Stimulated activated CD4-positive, alpha-beta T cell treated with anti-CD3 and anti-CD28 coated beads, Interleukin-4, amount 100 ng/mL, for 4 hours (primary cell): ENCODE data around the gene UBQLN4.

ENCODE experiments used
- DNase-seq, 2 experiments: peaks; one replicate each; pipeline ENCODE4 v3.0.0-alpha.2; 2020

The UBQLN4 gene

DNA sequence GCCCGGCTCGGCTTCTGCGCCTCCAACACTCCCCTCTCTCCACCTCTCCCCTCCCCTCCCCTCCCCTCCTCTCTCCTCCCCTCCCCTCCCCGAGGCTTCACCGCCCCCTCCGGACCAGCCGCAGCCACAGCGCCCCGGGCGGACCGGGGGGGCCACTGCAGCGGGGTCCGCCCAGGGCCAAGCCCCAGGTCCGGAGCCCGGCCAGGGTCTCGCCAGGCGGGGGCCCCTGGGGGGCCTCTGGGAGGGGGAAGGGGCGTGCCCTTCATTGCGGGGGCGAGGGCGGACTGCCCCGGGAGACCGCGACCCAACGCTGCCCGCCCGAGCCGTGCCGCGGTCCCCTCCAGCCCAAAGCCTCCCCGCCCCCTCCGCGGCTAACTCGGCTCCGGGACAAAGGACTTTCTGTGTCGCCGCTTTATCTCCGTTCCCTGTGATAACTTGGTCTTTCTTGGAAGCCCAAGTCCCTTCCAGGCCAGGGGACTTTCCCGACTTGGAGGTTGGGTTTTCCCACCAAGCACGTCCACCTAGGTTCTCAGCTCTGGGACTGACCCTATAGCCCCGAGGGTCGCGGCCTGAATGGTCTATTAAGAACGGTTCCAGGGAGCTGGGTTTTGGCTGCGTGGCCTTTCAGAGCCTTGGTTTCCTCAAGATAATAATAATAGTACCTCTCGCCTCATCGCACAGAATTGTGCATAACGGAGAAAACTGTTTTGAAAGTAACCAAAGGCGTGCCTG lies at the start of gene UBQLN4:
Gene UBQLN4, minus strand, starts transcription at position 31 of the 732 bp plus-strand sequence. CDS start 97 bp downstream, outside the sequence.
- peak; percentile 84 to 85 for DNase-seq

DNA sequence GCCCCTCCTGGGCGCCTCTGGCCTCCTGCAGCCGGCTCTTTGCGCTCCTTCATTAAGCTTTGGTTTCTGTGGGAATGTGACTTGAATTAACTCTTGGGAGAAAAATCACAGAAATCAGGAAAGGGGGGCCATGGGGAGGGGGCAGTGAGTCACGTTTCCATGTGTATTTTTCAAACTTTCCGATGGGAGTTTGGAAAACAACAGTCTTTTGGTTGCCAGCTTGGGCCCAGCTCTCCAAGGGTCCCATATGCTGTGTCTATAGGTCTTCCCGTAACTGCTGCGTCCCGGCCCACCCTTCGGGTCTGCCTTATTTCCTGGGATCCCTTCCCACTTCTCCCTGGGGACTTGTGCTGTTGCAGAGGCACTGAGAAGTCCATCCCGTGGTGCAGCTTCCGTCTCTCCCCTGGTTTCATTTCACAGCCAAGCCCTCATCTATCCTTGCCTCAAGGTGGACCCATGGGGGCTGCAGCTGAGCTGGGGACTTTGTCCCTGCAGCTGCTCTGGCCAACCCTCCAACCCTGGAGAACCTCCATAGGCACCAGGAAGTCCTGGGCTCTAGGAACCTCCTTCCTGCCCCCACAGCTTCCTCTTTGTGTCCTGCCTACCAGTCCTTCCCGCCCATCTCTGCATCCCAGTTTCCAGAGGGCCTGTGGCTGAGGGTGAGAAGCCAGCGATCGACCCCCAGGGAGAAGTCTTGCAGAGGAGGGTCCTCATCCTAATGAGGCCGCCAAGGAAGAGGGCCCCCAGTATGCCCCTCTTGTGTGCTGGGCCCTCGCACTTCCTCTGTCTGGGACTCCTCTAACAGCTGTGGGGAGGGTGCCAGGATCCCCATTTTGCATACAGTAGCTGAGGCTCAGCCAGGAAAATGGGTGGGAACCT lies 49.3 kb upstream of the UBQLN4 start:
- no peak for DNase-seq

DNA sequence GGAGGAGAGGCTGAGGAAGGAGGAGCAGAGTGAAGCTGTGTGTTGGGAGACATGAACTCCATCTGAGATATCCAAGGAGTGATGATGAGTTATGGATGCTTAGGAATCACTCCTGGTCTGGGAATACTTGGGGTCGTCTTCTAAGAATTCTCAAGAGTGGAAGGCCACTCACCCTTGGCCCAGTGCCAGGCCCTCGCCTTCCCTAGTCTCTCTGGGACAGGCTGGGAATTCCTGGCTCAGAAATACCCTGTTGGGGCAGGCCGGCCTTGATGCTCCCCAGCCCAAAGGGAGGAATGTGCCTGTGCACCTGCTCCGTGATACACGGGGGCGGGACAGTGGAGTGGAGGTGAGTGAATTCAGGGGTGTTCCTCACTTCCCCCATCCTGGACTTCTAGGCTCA lies 48.3 kb upstream of the UBQLN4 start:
- DNase-seq: no peak

DNA sequence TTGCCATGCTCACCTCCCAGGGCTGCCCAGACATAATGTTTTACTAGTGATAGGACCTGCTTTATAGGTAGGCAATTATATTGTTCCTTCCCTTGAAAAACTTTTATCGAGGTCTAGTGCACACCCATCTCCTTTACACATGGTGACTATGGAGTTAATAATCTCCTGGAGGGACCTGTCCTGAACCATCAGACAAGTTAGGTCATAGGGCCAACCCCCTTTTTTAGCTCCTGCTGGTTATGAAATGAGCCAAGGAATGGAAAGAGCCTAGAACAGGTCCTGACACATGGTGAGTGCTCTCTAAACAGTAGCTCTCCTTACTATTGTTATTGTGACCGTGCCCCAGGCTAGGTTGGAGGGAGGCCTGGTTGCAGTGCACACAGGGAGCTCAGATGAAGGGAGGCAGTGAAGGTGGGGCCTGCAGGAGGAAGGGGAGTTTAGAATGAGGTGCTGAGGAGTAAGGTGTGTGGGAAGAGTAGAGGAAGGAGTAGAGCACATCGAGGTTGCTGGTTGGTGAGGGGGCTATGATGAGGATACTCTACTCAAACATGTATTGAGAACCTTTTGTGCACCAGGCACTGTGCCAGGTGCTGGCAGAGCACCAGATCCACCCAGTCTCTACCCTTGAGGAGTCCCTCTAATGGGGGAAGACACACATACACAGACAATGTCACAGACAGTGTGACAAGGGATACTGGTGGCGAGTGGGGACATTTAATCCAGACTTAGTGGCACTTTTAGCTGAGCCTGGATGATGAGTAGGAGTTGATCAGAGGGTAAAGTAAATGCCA lies 46.8 kb upstream of the UBQLN4 start:
- no peak for DNase-seq

DNA sequence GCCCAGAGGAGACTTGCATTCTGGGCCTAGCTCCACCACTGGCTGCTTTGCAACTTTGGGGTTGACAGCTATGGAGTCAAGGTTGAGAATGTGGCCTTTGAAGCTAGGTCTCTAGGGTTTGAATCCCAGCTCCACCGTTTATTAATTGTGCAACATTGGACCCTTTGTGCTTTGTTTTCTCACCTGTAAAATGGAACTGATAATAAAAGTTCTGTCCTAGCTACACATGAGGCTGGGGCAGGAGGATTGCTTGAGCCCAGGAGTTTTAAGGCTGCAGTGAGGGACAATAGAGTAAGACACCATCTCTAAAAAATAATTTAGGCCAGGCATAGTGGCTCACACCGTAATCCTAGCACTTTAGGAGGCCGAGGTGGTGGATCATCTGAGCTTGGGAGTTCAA lies 45.7 kb upstream of the UBQLN4 start:
- no peak for DNase-seq

DNA sequence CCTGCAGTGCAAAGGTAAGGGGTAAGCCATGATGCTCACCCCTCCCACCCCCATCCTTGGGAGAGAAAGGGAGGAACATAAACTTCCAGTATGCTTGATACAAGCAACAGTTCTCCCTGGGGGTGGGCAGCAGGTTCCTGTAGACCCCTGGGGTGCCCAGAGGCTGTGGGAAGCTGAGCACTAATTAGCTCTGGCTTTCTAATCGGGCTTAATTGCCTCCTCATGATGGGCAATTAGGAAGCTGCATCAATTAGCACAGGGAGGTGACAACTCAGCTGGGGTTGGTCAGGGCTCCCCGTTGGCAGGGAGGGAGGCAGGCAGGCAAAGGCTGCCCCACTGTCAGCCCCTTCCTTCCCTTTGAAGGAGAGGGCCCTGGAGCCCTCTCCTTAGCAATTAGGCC lies 45.2 kb upstream of the UBQLN4 start:
- DNase-seq: no peak

DNA sequence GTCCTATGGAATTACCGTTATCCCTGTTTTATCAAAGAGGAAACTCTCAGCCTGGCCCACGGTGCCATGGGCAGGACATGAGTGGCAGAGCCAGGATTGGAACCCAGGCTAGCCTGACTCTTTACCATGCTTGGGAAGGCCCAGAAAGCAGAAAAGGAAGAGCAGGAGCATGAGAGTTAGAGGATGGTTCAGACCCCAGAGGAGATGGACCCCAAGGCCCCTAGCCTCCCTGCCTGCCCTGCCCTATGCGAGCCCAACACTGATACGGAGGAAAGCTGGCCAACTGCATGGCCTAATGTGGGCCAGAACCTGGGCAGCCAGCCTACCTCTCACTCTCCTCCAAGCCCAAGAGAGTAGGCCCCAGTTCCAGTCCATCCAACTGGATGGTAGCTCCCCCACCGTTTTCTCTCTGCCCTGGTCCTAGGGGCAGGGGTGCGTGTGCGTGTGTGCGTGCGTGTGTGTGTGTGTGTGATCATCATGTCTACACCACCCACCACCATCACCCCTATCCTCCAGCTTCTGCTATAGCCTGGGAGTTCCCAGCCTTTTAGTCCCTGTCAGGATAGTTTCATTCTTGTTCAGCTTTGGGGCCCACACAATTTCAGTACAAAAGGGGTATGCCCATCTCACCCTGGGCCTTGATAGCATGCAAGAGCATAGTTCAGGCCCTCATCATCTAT lies 44.0 kb upstream of the UBQLN4 start:
- no peak for DNase-seq

DNA sequence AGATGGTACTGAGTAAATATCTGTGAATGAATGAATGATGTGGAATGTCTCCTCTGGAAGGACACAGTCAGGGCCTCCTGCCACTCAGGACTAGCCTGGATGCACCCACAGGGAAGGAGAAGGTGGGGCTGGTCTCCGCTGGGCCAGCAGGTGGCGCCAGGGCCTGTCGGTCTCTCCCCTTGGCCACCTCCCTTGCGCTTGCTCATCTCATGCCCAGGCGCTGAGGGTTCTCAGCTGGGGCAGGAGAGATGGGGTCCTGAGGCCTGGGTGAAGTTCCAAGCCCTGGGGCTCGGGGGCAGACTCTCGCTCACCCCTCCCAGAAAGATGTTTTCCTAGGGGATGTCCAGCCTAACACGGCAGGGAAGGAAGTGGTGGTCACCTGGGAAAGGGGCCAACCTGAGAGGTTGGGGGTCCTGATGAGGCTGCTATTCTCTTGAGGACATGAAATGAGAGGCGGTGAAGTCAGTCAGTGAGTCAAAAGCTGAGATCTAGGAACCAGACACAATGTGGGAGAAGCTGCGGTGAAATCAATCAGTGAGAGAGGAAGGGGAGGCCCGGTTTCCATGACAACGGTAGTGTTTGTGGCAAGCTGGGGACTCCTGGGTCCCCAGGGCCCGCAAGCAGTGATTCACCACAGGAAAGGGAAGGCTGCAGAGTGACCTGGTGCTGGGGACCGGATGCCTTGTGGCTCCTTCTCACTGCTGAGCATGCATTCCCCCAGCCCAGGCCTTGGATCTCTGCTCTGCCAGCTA lies 43.2 kb upstream of the UBQLN4 start:
- DNase-seq: peak; percentile 82 to 89

DNA sequence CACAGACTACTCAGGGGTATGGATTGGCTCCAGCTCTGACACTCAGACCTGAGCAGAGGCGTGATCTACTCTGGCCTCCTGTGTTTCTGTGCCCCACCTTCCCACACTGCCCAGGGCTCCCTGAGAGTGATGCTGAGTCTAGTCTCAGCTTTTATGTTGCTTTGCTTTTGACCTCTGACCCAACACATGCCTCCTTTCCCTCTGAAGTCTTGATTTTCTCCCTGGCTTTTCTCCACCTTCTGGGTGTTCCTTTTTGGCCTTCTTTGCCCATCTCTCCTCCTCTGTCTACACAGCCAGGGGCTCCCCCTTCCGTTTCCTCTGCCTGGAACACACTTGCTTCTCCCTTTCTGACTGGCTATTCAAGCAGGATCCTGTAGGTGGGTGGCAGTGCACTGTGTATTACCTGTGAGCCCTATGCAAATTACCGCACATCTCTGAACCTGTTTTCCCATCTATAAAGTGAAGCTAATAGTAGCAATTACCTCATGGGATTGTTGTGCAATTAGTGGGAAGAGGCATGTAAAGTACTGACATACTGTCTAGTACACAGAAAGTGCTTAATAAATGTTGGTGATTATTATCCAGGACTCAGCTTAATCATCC lies 42.4 kb upstream of the UBQLN4 start:
- no peak for DNase-seq

DNA sequence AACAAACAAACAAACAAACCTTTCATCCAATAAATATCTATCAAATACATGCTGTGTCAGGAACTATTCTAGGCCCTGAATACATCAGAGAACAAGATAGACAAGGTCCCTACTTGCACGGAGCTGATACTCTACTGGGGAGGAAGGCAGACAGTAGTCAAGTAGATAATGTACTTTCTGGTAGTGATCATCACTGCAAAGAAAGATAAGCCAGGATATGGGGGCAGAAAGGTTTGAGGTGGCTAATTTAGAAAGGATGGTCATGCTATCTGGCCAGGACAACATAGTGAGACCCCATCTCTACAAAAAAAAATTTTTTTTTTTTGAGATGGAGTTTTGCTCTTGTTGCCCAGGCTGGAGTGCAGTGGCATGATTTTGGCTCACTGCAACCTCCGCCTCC lies 38.0 kb upstream of the UBQLN4 start:
- DNase-seq: no peak

DNA sequence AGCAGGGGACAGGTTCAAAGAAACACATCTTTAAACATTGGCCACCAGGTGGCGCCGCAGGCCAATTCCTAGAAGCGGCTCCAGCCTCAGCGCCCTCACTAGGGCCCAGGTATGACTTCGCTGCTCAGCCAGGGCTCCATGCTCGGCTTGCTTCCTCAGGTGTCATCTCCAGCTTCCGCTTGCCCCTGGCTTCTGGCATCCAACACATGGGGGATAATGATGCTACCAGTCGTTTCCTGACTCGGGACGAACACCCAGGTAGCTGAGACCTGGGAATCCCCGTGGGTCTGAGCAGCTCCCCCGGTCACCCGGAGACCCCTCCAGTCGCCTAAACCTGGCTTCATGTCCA lies 37.2 kb upstream of the UBQLN4 start:
- peak; percentile 84 to 92 for DNase-seq

DNA sequence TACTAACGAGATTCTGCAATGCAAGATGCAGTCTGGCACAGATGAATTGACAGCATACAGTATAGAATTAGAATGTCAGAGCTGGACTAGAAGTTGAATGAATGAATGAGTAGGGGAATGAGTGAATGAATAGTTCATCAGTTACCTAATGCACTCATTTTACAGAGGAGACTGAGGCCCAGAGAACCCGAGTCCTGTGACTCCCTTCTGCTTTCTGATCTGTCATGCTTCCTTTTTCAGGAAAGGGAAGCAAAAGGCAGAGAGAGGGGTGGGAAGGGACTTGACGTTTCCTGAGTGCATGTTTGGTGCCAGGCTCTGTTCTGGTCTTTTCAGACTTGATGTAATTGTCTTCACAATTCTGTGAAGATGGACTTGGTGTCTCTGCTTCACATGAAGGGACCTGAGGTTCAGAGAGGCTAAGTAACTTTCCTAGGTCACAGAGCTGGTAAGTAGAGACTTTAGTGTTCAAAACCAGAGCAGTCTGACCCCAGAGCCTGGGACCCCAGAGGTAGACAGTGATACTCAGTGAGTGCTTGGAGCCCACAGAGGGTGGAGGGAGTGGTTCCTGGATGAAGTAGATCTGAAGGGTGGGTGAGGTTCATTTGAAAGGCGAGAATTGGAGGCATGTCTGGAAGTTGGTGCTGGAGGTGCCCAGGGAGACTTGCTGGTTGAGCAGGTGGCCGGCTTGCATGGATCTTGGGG lies 36.7 kb upstream of the UBQLN4 start:
- DNase-seq: no peak

DNA sequence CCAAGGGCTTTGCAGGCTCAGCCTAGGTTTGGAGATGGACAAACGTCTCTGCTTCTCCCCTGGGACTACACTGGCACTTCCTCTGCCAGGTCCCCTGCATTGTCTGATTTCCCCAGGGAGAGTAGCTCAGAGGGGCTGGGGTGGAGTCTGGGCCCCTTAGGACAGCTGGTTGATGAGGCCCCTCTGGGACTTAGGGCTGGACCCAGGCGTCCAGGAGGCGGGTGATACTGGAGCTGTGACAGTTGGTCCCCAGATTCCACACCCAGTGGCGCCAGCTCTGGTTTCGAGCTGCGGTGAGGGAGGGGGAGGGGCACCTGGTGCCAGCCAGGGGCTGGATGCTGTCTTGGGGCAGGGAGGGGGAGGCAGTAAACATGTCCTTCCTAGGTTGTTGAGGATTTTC lies 36.1 kb upstream of the UBQLN4 start:
- DNase-seq: no peak

DNA sequence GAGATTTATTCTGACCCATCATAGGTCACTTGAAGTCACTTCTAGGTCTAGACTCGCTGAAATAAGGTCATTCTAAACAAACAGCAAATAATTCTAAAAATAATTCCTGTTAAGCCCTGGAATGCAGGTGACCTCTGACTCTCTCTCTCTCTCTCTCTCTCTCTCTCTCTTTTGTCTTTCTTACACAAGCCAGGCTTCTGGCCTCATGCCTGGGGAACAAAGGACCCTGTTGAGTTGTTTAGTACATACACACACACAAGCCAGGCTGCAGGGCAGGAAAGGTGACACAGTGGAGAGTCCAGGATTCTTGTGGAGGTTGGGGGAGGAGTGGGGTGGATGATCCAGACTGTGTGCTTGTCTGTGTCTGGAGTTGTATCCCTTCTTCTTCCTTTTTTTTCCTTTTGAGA lies 32.7 kb upstream of the UBQLN4 start:
- DNase-seq: no peak

DNA sequence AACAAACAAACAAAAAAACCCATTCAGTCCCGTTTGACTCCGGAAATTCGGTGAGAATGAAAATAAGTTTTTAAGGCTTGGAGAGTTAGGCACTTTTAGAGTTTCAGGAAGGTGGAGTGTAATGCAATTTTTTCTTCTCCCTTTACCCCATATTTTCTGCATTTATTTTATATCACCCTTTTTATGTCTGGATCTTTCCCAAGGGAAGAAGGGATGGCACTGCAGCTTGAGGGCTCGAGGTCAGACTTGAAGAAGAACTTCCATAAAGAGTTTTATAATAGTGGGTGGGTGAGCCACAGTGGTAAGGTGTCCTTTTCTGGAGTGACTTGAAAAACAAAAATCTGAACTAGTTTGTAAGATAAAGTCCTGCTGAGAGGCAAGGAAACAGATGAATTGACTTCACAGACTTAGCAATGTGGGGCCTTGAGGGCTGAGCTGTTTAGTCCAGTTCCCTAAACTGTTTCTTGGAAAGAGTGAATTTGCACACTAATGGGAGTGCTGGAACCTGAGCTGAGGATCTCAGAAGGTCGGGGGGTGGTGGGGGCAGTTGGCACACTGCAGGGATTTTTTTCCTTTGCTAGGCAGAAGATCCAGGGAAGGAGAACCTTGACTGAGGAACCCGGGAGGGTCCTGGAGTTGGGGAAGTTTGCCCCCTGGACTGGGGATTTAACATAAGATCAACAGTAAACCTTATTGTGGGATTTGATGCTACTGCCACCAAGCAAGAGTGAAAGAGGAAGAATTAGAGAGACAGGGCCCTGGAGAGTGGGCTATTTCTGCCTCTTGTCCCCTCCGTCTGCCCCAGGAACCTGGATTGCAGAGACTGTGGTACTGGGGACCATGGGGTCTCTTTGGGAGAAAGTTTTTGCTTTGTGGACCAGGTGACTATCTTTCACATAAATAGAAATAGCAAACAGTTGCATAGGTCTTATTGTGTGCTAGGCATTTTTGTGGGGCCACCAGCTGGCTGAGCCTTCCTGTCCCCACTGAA lies 30.5 kb upstream of the UBQLN4 start:
- no peak for DNase-seq

DNA sequence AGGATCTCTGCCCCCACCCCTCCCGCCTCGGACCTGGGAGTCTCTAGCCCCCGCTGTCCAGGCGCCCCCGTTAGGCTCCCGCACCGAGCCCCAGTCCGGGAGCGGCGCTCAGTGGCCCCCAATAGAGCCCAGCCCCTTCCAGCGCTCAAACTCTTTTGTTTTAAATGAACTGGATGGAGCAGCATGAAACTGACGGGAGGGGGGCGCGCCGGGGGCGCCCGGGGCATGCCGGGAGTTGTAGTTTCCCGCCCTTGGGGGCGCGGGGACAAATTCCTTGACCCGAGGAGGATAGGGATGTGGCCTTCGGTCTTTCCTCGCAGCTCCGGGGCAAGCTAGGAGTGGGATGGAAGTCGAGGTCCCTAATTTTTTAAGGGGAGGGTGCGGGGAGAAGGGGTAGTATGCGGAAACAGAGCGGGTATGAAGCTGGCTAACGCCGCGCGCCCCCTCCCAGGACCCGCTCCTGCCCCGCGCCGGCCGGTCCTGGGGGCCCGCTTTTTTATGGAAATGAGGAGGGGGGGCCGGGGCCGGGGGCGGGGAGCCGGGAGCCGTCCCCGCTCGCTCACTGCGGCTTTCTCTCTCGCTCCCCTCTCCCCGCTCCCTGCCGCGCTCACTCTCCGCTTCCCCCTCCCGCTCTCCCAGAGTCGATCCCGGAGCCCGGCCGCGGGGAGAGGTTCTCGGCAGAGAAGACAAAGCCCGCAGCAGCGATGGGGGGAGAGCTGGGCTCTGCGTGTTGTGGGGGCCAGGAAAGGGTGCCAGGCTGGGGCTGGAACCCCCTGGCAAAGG lies 28.9 kb upstream of the UBQLN4 start, which contains the start of gene MEX3A:
Gene MEX3A, minus strand, starts transcription at position 157 of the 783 bp plus-strand sequence. CDS start 467 bp downstream, outside the sequence.
- DNase-seq: peak; percentile 45 to 59

DNA sequence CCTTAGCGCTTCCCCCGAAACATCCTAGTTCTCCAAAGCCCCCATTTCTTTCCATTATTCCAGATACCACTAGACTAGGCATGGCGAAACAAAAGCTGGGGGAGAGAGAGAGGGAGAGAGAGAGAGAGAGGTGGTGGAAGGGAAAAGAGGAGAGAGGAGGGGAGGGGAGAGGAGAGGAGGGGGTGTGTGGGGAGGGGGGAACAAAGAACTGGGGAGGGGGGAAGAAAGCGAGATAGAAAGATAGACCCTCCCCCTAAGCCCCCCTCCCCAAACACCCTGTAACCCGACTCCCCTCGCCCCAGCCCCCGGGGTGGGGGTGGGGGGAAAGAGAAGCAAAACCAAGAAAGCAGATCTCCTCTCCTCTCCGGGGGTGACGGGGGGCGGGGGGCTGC lies 28.3 kb upstream of the UBQLN4 start:
- no peak for DNase-seq

DNA sequence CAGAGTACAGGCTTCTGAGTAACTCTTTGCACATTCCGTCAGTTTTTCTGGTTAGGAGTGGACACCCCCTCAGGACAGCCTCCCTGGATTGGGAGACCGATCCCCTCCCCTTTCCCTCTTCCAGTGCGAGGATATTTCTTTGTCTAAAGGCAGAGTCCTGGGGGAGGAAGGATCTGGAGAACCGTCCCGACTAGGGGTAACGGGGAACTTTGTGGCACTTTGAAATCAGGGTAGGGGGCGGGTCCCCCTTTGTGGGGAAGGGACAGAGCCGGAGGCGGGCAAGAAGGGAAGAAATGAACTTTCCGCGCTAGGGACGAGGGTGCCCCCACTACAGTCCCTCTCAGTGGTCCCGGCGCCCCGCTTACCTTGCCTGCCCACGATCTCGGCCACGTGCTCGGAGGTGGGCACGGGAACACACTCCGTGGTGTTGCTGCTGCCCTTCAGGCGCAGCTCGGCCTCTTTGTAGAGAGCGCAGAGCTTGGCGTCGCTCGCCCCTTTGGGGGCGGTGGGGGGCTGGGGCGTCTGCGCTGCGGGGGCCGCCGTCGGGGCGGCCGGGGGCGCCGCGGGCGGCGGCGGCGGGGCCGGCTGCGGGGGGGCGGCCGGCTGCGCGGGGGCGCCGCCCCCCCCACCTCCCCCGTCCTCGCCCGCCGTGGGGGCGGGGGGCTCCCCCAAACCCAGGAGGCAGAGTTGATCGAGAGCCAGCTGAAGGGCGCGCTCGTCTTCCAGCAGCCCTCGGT lies 27.8 kb upstream of the UBQLN4 start:
- DNase-seq: peak in 1 of 2 experiments; percentile 34
